WTC11 (cell line): ENCODE measurements around the gene SLC25A39. TPM values are rescaled to one million over a fixed set of nuclear protein-coding genes. Genes with fewer than 3 reads are reported as not detected.

ENCODE experiments used
- ATAC-seq: fragments of 200-7000 bp; cut with Tn5 transposase; 2 replicates; pipeline ENCODE4 v1.10.0; 2021; ENCODE audit warnings: mild to moderate bottlenecking, moderate library complexity
- CTCF ChIA-PET: fragments of 300-600 bp; sonication (Branson Sonifier 250); formaldehyde crosslinking; loops from one replicate; lab custom pipeline; 2021; ENCODE audit warnings: antibody characterized with exemption; lab: Charles Lee
- POLR2A ChIA-PET: fragments of 350-600 bp; sonication (Branson Sonifier 250); formaldehyde crosslinking; loops from one replicate; lab custom pipeline; 2021; ENCODE audit warnings: antibody characterized with exemption; lab: Charles Lee
- DNase-seq: peaks from one replicate; pipeline ENCODE4 v3.0.0; 2021; ENCODE audit warnings: low spot score
- H3K27ac Mint-ChIP-seq: 2 replicates; pipeline ENCODE4 v1.8.0; 2021; ENCODE audit warnings: mixed read lengths
- H3K27me3 Mint-ChIP-seq: 2 replicates; pipeline ENCODE4 v1.8.0; 2021; ENCODE audit warnings: low read depth, mild to moderate bottlenecking, moderate library complexity, mixed read lengths
- H3K36me3 Mint-ChIP-seq: 2 replicates; pipeline ENCODE4 v1.8.0; 2021; ENCODE audit warnings: mixed read lengths
- H3K4me1 Mint-ChIP-seq: 2 replicates; pipeline ENCODE4 v1.8.0; 2022; ENCODE audit warnings: mixed read lengths
- H3K4me3 Mint-ChIP-seq: 2 replicates; pipeline ENCODE4 v1.8.0; 2021; ENCODE audit warnings: mild to moderate bottlenecking, moderate library complexity, mixed read lengths
- H3K9me3 Mint-ChIP-seq: 2 replicates; pipeline ENCODE4 v1.8.0; 2021; ENCODE audit warnings: mixed read lengths
- ATF3 ChIP-seq: sonication (generic); formaldehyde crosslinking; conservative IDR thresholded peaks from 2 replicates; pipeline ENCODE4 v1.8.1; 2022; ENCODE audit warnings: mild to moderate bottlenecking, missing genetic modification reagents
- ATF6 ChIP-seq: sonication (generic); formaldehyde crosslinking; IDR thresholded peaks from 2 replicates; pipeline ENCODE4 v1.8.1; 2023; ENCODE audit warnings: mild to moderate bottlenecking, missing genetic modification reagents
- CREB1 ChIP-seq: sonication (generic); formaldehyde crosslinking; IDR thresholded peaks from 2 replicates; pipeline ENCODE4 v1.8.0; 2023; ENCODE audit warnings: mild to moderate bottlenecking, missing genetic modification reagents
- E2F1 ChIP-seq: sonication (generic); formaldehyde crosslinking; IDR thresholded peaks from 2 replicates; pipeline ENCODE4 v1.8.0; 2022; ENCODE audit warnings: mild to moderate bottlenecking, missing genetic modification reagents
- GABPB1 ChIP-seq: sonication (generic); formaldehyde crosslinking; IDR thresholded peaks from 2 replicates; pipeline ENCODE4 v1.8.1; 2023; ENCODE audit warnings: mild to moderate bottlenecking, missing genetic modification reagents
- GTF2I ChIP-seq: fragments of 250-450 bp; sonication (Bioruptor Pico); conservative IDR thresholded peaks from 2 replicates; pipeline ENCODE4 v1.4.0; 2021; ENCODE audit warnings: mild to moderate bottlenecking
- HMGA2 ChIP-seq: fragments of 250-450 bp; sonication (Bioruptor Pico); IDR thresholded peaks from 2 replicates; pipeline ENCODE4 v1.4.0; 2021; ENCODE audit warnings: mild to moderate bottlenecking, moderate library complexity
- IRF1 ChIP-seq: sonication (generic); formaldehyde crosslinking; IDR thresholded peaks from 2 replicates; pipeline ENCODE4 v1.8.0; 2023; ENCODE audit warnings: missing genetic modification reagents
- MLX ChIP-seq: sonication (generic); formaldehyde crosslinking; IDR thresholded peaks from 2 replicates; pipeline ENCODE4 v1.8.1; 2023; ENCODE audit warnings: mild to moderate bottlenecking, missing genetic modification reagents, moderate library complexity
- NR3C1 ChIP-seq: sonication (generic); formaldehyde crosslinking; conservative IDR thresholded peaks from 2 replicates; pipeline ENCODE4 v1.8.1; 2023; ENCODE audit warnings: low read depth, mild to moderate bottlenecking, missing genetic modification reagents
- ZNF138 ChIP-seq: sonication (generic); formaldehyde crosslinking; conservative IDR thresholded peaks from 2 replicates; pipeline ENCODE4 v1.8.1; 2022; ENCODE audit warnings: mild to moderate bottlenecking, moderate library complexity, missing genetic modification reagents
- ZNF396 ChIP-seq: fragments of 250-450 bp; sonication (Bioruptor Pico); IDR thresholded peaks from 2 replicates; pipeline ENCODE4 v1.8.0; 2021; ENCODE audit warnings: mild to moderate bottlenecking, moderate library complexity, borderline replicate concordance
- ZNF512 ChIP-seq: sonication (generic); formaldehyde crosslinking; IDR thresholded peaks from 2 replicates; pipeline ENCODE4 v1.8.1; 2022; ENCODE audit warnings: missing genetic modification reagents, borderline replicate concordance
- ZSCAN18 ChIP-seq: fragments of 250-450 bp; sonication (Bioruptor Pico); IDR thresholded peaks from 2 replicates; pipeline ENCODE4 v2.1.2; 2022; ENCODE audit warnings: mild to moderate bottlenecking, moderate library complexity
- total RNA-seq: library from RNA; stranded (reverse); gene quantifications from 3 replicates; pipeline ENCODE4 v1.2.3, GENCODE V29; 2021

The SLC25A39 gene
- total RNA-seq, 1 experiment from 2014 or later: 271 TPM

- POLR2A ChIA-PET: no interaction called here
- peaks cover 37% of the 10 kb centered on the region for H3K27me3 Mint-ChIP-seq
These were observed 10.1 kb downstream of the SLC25A39 start for GRCh38 chr17:44314524-44314868.

More at GRCh38 chr17:44314524-44314868, 10.1 kb downstream of the SLC25A39 start:
- Mint-ChIP-seq H3K9me3 (no peaks in the 10 kb centered on the region), H3K36me3 (peaks cover 3% of the 10 kb centered on the region; the same call in 1 of the 2 replicates), H3K27ac (no peak overlapping the region), H3K4me3 (peak overlapping the region; percentile 73), H3K4me1 (peaks cover 44% of the 10 kb centered on the region)
- TF ChIP-seq NR3C1 (CRISPR knock-in tag): no peak
- no peak for TF ChIP-seq ATF3 (CRISPR knock-in tag)
- TF ChIP-seq CREB1 (CRISPR knock-in tag): no peak
- no peak for TF ChIP-seq E2F1 (CRISPR knock-in tag)
- TF ChIP-seq ATF6: no peak
- TF ChIP-seq ZSCAN18: no peak
- no peak for TF ChIP-seq ZNF138 (CRISPR knock-in tag)
- no peak for TF ChIP-seq HMGA2 (CRISPR knock-in tag)
- no peak for TF ChIP-seq ZNF396 (CRISPR knock-in tag)
- no peak for TF ChIP-seq GABPB1
- no peak for TF ChIP-seq ZNF512 (CRISPR knock-in tag)
- no peak for TF ChIP-seq MLX
- TF ChIP-seq IRF1 (CRISPR knock-in tag): no peak
- TF ChIP-seq GTF2I (CRISPR knock-in tag): no peak
- ATAC-seq (no peak), DNase-seq (no peak)
- CTCF ChIA-PET: interaction anchor here (0.5 to 6.6 kb wide), 11 partner anchors 17 to 1089 kb away, joined by 3 to 77 read pairs (median 18); partner anchors contain the start of genes GRN and UBTF
